ENCODE measurements around the gene C6orf89.

GRCh38 chr6:36847991-36848390, 37.8 kb upstream of the C6orf89 start:
- no peak for TF ChIP-seq SUZ12 (IDR thresholded peaks at IDR 0.05; ENCODE audit: extremely low read depth, insufficient read depth, insufficient read length)
- TF ChIP-seq YY1 (IDR thresholded peaks at IDR 0.05; ENCODE audit: insufficient read depth, insufficient read length), result no peak
